Measurements from ENCODE around the gene LCN1.

LCN1 gene

GRCh38 chr9:135574331-135574730, 53.1 kb downstream of the LCN1 start:
- no peak for DNase-seq

GRCh38 chr9:135574943-135575342, 53.7 kb downstream of the LCN1 start:
- no peak for DNase-seq

All from NCI-H446 (cell line).